GM18870 (cell line): ENCODE results near the gene C5AR1.
"Not testable (repeated sequence)": the region's sequence is repeated elsewhere in the genome, so short reads cannot be mapped to it uniquely, and the experiment has no call there.

Experiments
- ATAC-seq: cut with Tn5 transposase; IDR thresholded peaks from one replicate; pipeline ENCODE4 v1.9.1; 2021; ENCODE audit warnings: moderate library complexity; ENCODE audit not compliant: unreplicated experiment

The C5AR1 gene

DNA sequence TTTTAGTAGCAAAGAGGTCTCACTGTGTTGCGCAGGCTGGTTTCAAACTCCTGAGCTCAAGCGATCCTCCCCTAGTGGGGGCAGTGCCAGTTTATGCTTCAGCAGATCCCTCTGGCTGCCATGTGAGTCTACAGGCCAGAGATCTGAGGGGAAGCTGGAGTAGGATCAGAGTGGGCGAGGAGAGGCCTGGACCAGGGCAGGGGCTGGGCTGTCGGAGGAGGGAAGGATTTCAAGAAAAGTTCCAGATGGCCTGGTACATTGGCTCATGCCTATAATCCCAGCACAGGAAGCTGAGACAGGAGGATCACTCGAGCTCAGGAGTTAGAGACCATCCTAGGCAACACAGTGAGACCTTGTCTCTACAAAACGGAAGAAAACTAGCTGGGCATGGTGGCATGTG lies 49.3 kb downstream of the C5AR1 start:
- ATAC-seq: no peak

- no peak for ATAC-seq
Measured at GRCh38 chr19:47362321-47362720, 52.7 kb downstream of the C5AR1 start.

DNA sequence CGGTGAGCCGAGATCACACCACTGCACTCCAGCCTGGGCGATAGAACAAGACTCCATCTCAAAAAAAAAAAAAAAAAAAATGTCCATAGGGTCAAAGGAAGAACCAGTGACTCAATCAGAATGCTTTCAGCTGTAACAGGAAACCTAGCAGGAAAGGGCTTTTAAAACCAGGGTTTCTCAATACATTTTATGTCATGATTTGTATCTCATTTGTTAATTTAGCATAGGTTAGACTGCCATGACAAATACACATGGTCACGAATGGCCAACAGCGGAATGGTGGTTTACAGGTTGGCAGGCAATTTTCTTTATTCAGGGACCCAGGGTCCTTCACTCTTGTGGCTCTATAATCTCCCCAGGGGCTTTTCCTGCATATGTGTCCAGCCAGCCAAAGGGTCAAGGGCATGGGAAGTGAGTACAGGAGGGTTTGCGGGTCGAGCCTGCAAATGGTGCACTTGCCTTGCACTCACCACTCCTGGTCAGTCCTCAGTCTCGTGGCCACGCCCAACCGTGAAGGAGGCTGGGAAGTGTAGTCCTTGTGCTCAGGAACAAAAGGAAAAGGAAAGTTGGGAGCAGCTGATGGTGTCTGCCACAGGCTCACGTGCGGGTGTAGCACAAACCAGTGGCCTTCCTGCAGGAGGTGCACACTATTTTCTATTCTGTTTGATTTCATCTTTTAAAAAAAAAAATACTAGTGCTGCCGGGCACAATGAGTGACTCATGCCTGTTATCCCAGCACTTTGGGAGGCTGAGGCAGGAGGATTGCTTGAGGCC lies 54.3 kb downstream of the C5AR1 start:
- no peak for ATAC-seq

DNA sequence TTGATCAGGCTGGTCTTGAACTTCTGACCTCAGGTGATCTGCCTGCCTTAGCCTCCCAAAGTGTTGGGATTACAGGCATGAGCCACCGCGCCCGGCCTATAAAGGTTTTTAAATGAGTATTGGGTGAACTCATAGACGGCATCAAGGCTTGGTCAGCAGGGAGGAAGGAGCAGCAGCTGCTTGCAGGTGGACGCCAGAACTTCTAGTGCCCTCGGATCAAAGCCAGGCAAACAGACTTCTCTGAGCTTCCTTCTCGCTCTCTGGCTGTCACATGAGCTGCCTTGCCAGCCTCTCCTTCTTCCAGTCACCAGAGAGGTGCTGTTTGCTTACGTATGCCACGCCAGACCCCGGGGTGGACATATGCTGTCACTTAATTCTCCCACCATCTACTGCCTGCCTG lies 55.8 kb downstream of the C5AR1 start:
- not testable (repeated sequence) for ATAC-seq

GRCh38 chr19:47370045-47370611 lies 60.5 kb downstream of the C5AR1 start:
- ATAC-seq: no peak

GRCh38 chr19:47371261-47371660 lies 61.6 kb downstream of the C5AR1 start:
- ATAC-seq: no peak
